SHP77 treated with DMSO at 0.1 percent for 48 hours (cell line): Measurements from ENCODE around the gene OR5M8.

Source experiments
- DNase-seq: peaks from one replicate; lab custom pipeline; 2025; lab: John Stamatoyannopoulos, UW

The OR5M8 gene

GRCh38 chr11:56491270-56491669 is at the start of gene OR5M8:
Gene OR5M8, minus strand, starts transcription at chr11:56491370. Its CDS starts 0 bp downstream, at chr11:56491370.
- DNase-seq: no peak

GRCh38 chr11:56533054-56533740 is 42.0 kb upstream of the OR5M8 start:
- no peak for DNase-seq

GRCh38 chr11:56531856-56532255 is 40.7 kb upstream of the OR5M8 start:
- no peak for DNase-seq

- DNase-seq: no peak
Measured at GRCh38 chr11:56522008-56522407, 30.8 kb upstream of the OR5M8 start.

DNA sequence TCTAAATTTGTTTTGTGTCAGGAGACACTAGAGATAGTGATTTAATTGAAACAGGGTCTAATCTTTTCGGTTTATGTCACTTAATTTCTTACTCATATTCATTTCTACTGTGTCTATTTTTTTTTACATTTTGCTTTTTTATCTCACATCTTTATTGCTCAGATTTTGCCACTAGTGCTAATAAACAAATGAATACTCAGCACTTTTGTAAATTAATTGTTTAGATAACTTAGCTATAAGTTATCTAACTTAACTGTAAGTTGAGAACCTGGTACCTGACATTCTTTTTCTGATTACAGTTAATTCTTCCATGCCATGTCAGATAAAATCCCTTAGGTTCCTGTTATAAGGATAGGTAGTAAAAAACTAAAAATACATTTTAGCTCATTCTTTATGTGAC is 22.1 kb upstream of the OR5M8 start:
- DNase-seq: no peak

GRCh38 chr11:56509439-56509838 is 18.3 kb upstream of the OR5M8 start:
- no peak for DNase-seq

DNA sequence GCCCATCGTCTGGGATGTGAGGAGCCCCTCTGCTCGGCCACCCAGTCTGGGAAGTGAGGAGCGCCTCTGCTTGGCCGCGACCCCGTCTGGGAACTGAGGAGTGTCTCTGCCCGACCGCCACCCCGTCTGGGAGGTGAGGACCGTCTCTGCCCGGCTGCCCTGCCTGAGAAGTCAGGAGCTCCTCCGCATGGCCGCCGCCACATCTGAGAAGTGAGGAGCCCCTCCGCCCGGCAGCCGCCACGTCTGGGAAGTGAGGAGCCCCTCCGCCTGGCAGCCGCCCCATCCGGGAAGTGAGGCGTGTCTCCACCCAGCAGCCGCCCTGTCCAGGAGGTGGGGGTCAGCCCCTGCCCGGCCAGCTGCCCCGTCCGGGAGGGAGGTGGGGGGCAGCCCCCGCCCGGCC is 5.8 kb upstream of the OR5M8 start:
- no peak for DNase-seq

- no peak for DNase-seq
Measured at GRCh38 chr11:56495117-56495516, 3.9 kb upstream of the OR5M8 start.

GRCh38 chr11:56486801-56487200 is 4.4 kb downstream of the OR5M8 start:
- no peak for DNase-seq

DNA sequence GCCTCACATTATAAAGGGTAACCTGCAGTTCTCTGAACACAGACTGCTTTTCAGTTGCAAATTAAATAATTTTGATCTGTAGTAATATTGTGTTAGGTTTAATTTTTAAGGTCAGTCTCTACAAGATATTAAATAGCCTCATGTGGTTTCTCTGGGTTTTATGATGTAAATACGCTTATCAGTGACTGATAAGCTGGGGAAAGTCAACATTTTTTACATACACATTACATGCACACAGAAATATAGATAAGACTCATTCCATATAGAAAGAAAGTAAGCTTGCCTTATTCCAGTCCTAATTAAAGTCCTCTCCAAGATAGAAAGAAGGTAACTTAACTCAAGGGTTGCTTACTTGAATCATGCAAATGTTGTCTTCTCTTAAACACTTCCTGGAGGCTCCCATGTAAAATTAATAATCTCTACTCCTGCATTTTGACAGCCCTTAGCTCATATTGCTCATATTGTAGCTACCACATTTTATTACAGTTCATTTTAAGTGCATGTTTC is 16.4 kb downstream of the OR5M8 start:
- DNase-seq: no peak

DNA sequence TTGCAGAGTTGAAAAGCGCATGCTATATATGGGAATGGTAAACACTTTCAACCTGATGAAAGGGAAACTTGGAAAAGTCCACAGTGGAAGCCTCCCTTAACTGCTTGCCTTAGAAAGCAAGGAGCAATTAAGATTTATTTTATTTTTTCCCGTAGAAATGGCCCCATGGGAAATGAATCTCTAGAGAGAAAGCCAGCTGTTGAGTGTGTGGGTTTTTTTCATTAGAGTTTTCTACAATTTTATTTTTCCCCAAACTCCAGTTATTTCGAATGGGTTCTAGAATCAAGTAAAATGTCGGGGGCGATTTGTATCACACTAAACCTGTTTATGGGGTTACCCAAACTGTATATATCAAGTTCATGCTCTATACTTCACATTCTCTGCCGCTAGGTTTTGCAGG is 17.9 kb downstream of the OR5M8 start, which contains the start of gene OR5M3:
Gene OR5M3, minus strand, starts transcription at position 101 of the 400 bp plus-strand sequence. CDS start 2,855 bp downstream, outside the sequence.
- no peak for DNase-seq

GRCh38 chr11:56457076-56457475 is 34.1 kb downstream of the OR5M8 start:
- no peak for DNase-seq

- DNase-seq: no peak
Measured at GRCh38 chr11:56453521-56453920, 37.6 kb downstream of the OR5M8 start.
